Neural progenitor cell (in vitro differentiated cells): ENCODE data around the gene CPXM1. TPM values are rescaled to one million over a fixed set of nuclear protein-coding genes. Genes with fewer than 3 reads are reported as not detected.

ENCODE experiments used
- DNase-seq: peaks from one replicate; pipeline ENCODE4 v3.0.0-alpha.2; 2016; ENCODE audit warnings: low spot score
- H2AFZ ChIP-seq: fragments of 200-600 bp; sonication (generic); replicated peaks from 2 replicates; pipeline ENCODE4 v1.6.1; 2016; ENCODE audit warnings: antibody characterized with exemption
- H3F3A ChIP-seq: fragments of 200-600 bp; sonication (generic); 2 replicates; pipeline ENCODE4 v1.6.1; 2016; ENCODE audit warnings: antibody characterized with exemption, low read depth
- H3K27ac ChIP-seq: fragments of 200-600 bp; sonication (generic); 2 replicates; pipeline ENCODE4 v1.5.1; 2016; ENCODE audit warnings: mild to moderate bottlenecking
- H3K27me3 ChIP-seq: fragments of 200-600 bp; sonication (generic); 2 replicates; pipeline ENCODE4 v1.6.1; 2016; ENCODE audit warnings: mild to moderate bottlenecking, moderate library complexity
- H3K36me3 ChIP-seq: fragments of 200-600 bp; sonication (generic); 2 replicates; pipeline ENCODE4 v1.5.1; 2016
- H3K4me1 ChIP-seq: fragments of 200-600 bp; sonication (generic); 2 replicates; pipeline ENCODE4 v1.6.1; 2016; ENCODE audit warnings: mixed run types
- H3K4me2 ChIP-seq: fragments of 200-600 bp; sonication (generic); 2 replicates; pipeline ENCODE4 v1.6.1; 2016
- H3K4me3 ChIP-seq: fragments of 200-600 bp; sonication (generic); 2 replicates; pipeline ENCODE4 v1.5.1; 2016
- H3K79me2 ChIP-seq: fragments of 200-600 bp; sonication (generic); 2 replicates; pipeline ENCODE4 v1.6.1; 2016; ENCODE audit warnings: low read depth
- H3K9ac ChIP-seq: fragments of 200-600 bp; sonication (generic); 2 replicates; pipeline ENCODE4 v1.6.1; 2016
- H3K9me3 ChIP-seq: fragments of 200-600 bp; sonication (generic); 2 replicates; pipeline ENCODE4 v1.5.1; 2016; ENCODE audit warnings: low read depth
- H4K20me1 ChIP-seq: fragments of 200-600 bp; sonication (generic); 2 replicates; pipeline ENCODE4 v1.6.1; 2016; ENCODE audit warnings: low read depth
- H3K27ac Mint-ChIP-seq: 3 replicates; pipeline ENCODE4 v1.8.0; 2021; ENCODE audit warnings: mixed read lengths
- H3K27me3 Mint-ChIP-seq: 2 replicates; pipeline ENCODE4 v1.8.0; 2022; ENCODE audit warnings: low read depth, mild to moderate bottlenecking, inconsistent platforms, moderate library complexity, mixed read lengths; ENCODE audit not compliant: insufficient read depth
- H3K36me3 Mint-ChIP-seq: 3 replicates; pipeline ENCODE4 v1.8.0; 2021; ENCODE audit warnings: mixed read lengths
- H3K4me1 Mint-ChIP-seq: 3 replicates; pipeline ENCODE4 v1.8.0; 2021; ENCODE audit warnings: mixed read lengths
- H3K4me3 Mint-ChIP-seq: 3 replicates; pipeline ENCODE4 v1.8.0; 2021; ENCODE audit warnings: mild to moderate bottlenecking, moderate library complexity, mixed read lengths
- H3K9me3 Mint-ChIP-seq: 3 replicates; pipeline ENCODE4 v1.8.0; 2020; ENCODE audit warnings: mixed read lengths
- EZH2 ChIP-seq: fragments of 200-600 bp; sonication (generic); IDR thresholded peaks from 2 replicates; pipeline ENCODE4 v1.6.1; 2017; ENCODE audit warnings: antibody characterized with exemption, mild to moderate bottlenecking, moderate library complexity
- EZH2phosphoT487 ChIP-seq: fragments of 200-600 bp; sonication (generic); IDR thresholded peaks from 2 replicates; pipeline ENCODE4 v1.6.1; 2017; ENCODE audit warnings: antibody characterized with exemption
- total RNA-seq: library from RNA; depleted of rRNA; stranded (reverse); fragments of >200 nt; gene quantifications from 2 replicates; pipeline ENCODE4 v1.2.3, GENCODE V29; 2015; ENCODE audit warnings: low replicate concordance
- TF ChIP-seq, protein P1 (sequence below): fragments of 200-600 bp; sonication (generic); IDR thresholded peaks from 2 replicates; pipeline ENCODE4 v1.5.1; 2017; ENCODE audit warnings: antibody characterized with exemption, mild to moderate bottlenecking

The CPXM1 gene
- total RNA-seq, 1 donor from 2014 or later: 76.3 TPM

DNA sequence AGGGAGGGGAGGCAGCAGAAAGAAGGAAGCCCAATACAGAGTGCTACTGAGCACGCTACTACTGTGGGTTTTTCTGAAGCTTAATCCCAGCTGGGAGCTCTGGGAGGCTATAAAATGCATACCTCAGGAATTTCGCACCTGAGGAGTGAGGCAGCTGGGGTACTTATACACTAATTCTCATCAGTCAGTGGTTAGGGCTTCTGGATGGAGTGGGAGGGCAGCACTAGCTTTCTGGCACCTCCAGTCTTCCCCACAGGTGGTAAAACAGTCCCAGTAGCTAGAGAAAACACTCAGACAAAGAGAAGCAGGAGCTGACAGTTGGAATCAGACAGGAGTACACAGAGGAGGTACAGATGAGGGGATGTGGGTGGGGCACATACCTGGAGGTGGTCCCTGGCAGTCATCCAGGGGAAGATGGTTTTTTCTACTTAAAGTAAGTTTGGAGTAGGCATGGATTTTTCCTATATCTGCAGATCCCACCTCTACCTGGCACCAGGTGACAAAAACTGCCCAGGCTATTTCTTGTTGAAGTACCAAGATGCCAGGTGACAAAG lies 37.8 kb downstream of the CPXM1 start:
- DNase-seq: no peak
- no peaks in the 10 kb centered on the region for H3K27me3 ChIP-seq
- no peaks in the 10 kb centered on the region for H3K79me2 ChIP-seq
- Mint-ChIP-seq H3K9me3 (no peaks in the 10 kb centered on the region), H3K4me3 (no peak overlapping the region), H3K27me3 (peaks cover 3% of the 10 kb centered on the region), H3K4me1 (peaks cover 12% of the 10 kb centered on the region), H3K27ac (no peak overlapping the region), H3K36me3 (no peaks in the 10 kb centered on the region)
- no peaks in the 10 kb centered on the region for H4K20me1 ChIP-seq
- no peak overlapping the region for H3K9ac ChIP-seq
- no peak overlapping the region for H3K4me3 ChIP-seq
- TF ChIP-seq EZH2 (no peak), EZH2phosphoT487 (no peak)
- TF ChIP-seq, protein P1, sequence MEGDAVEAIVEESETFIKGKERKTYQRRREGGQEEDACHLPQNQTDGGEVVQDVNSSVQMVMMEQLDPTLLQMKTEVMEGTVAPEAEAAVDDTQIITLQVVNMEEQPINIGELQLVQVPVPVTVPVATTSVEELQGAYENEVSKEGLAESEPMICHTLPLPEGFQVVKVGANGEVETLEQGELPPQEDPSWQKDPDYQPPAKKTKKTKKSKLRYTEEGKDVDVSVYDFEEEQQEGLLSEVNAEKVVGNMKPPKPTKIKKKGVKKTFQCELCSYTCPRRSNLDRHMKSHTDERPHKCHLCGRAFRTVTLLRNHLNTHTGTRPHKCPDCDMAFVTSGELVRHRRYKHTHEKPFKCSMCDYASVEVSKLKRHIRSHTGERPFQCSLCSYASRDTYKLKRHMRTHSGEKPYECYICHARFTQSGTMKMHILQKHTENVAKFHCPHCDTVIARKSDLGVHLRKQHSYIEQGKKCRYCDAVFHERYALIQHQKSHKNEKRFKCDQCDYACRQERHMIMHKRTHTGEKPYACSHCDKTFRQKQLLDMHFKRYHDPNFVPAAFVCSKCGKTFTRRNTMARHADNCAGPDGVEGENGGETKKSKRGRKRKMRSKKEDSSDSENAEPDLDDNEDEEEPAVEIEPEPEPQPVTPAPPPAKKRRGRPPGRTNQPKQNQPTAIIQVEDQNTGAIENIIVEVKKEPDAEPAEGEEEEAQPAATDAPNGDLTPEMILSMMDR: no peak
- no peaks in the 10 kb centered on the region for H3F3A ChIP-seq
- no peak overlapping the region for H2AFZ ChIP-seq
- H3K27ac ChIP-seq: no peak overlapping the region
- no peaks in the 10 kb centered on the region for H3K9me3 ChIP-seq
- H3K4me2 ChIP-seq: no peak overlapping the region
- H3K4me1 ChIP-seq: peaks cover 17% of the 10 kb centered on the region
- no peaks in the 10 kb centered on the region for H3K36me3 ChIP-seq

- no peak overlapping the region for H3K4me2 ChIP-seq
- no peak for TF ChIP-seq EZH2phosphoT487
- TF ChIP-seq EZH2: no peak
- TF ChIP-seq, protein P1: no peak
- peaks cover 17% of the 10 kb centered on the region for H3K4me1 ChIP-seq
- H3K4me3 ChIP-seq: no peak overlapping the region
- no peaks in the 10 kb centered on the region for H3F3A ChIP-seq
- Mint-ChIP-seq H3K27me3 (peaks cover 6% of the 10 kb centered on the region), H3K9me3 (no peaks in the 10 kb centered on the region), H3K4me1 (peaks cover 12% of the 10 kb centered on the region), H3K36me3 (no peaks in the 10 kb centered on the region), H3K27ac (no peak overlapping the region), H3K4me3 (no peak overlapping the region)
- H3K27ac ChIP-seq: no peak overlapping the region
- H3K79me2 ChIP-seq: no peaks in the 10 kb centered on the region
- H3K27me3 ChIP-seq: no peaks in the 10 kb centered on the region
- no peak overlapping the region for H3K9ac ChIP-seq
- no peak for DNase-seq
- H3K36me3 ChIP-seq: no peaks in the 10 kb centered on the region
- no peaks in the 10 kb centered on the region for H4K20me1 ChIP-seq
- H3K9me3 ChIP-seq: no peaks in the 10 kb centered on the region
- H2AFZ ChIP-seq: no peak overlapping the region
These were observed 38.5 kb downstream of the CPXM1 start for GRCh38 chr20:2761885-2762284.

GRCh38 chr20:2760952-2761305 lies 39.5 kb downstream of the CPXM1 start:
- TF ChIP-seq, protein P1: no peak
- TF ChIP-seq EZH2phosphoT487: no peak
- TF ChIP-seq EZH2: no peak
- Mint-ChIP-seq H3K27ac (no peak overlapping the region), H3K36me3 (no peaks in the 10 kb centered on the region), H3K4me1 (peaks cover 12% of the 10 kb centered on the region), H3K27me3 (peaks cover 6% of the 10 kb centered on the region), H3K4me3 (no peak overlapping the region), H3K9me3 (no peaks in the 10 kb centered on the region)
- H3K79me2 ChIP-seq: no peaks in the 10 kb centered on the region
- no peaks in the 10 kb centered on the region for H3K9me3 ChIP-seq
- no peak overlapping the region for H2AFZ ChIP-seq
- no peak overlapping the region for H3K4me3 ChIP-seq
- H3K4me2 ChIP-seq: no peak overlapping the region
- DNase-seq: no peak
- no peaks in the 10 kb centered on the region for H3K36me3 ChIP-seq
- no peak overlapping the region for H3K9ac ChIP-seq
- no peaks in the 10 kb centered on the region for H3K27me3 ChIP-seq
- peaks cover 17% of the 10 kb centered on the region for H3K4me1 ChIP-seq
- H3K27ac ChIP-seq: no peak overlapping the region
- no peaks in the 10 kb centered on the region for H3F3A ChIP-seq
- no peaks in the 10 kb centered on the region for H4K20me1 ChIP-seq
